Breast epithelium (tissue), 4 donors: ENCODE data around the gene HMGCR. TPM values are rescaled to one million over a fixed set of nuclear protein-coding genes. Genes with fewer than 3 reads are reported as not detected.

Experiments used
- DNase-seq, 2 donors: peaks; one replicate each; pipeline ENCODE4 v3.0.0-alpha.2; 2019; ENCODE audit warnings: low spot score in 2 of 2
- H3K27ac ChIP-seq, 2 donors: fragments of 200-600 bp; sonication (generic) in 1 of 2; one replicate each; pipeline ENCODE4 v1.5.1; 2016 to 2019; ENCODE audit warnings: mild to moderate bottlenecking in 1 of 2
- H3K27me3 ChIP-seq, 2 donors: fragments of 200-600 bp; sonication (generic) in 1 of 2; one replicate each; pipeline versions ENCODE4 v1.5.1 to v1.6.0; 2017 to 2019; ENCODE audit warnings: control low read depth in 1 of 2, mild to moderate bottlenecking in 1 of 2
- H3K36me3 ChIP-seq: fragments of 200-600 bp; one replicate; pipeline ENCODE4 v1.5.1; 2019
- H3K4me1 ChIP-seq, 2 donors: fragments of 200-600 bp; sonication (generic); one replicate each; pipeline ENCODE4 v1.5.1; 2016 to 2019; ENCODE audit warnings: control low read depth in 1 of 2
- H3K4me3 ChIP-seq, 3 donors: fragments of 200-600 bp; sonication (generic); 1 replicate in 2 of 3; 2 replicates in 1 of 3; pipeline ENCODE4 v1.5.1; 2016 to 2019; ENCODE audit warnings: mild to moderate bottlenecking in 3 of 3, moderate library complexity in 2 of 3
- H3K9me3 ChIP-seq, 2 donors: fragments of 200-600 bp; sonication (generic) in 1 of 2; one replicate each; pipeline ENCODE4 v1.5.1; 2016 to 2019; ENCODE audit warnings: control low read depth in 1 of 2
- POLR2A ChIP-seq: fragments of 450-650 bp; IDR thresholded peaks from one replicate; pipeline ENCODE4 v1.6.1; 2016; ENCODE audit warnings: antibody characterized with exemption, mild to moderate bottlenecking, moderate library complexity
- POLR2AphosphoS5 ChIP-seq, 3 donors: sonication (generic); formaldehyde crosslinking; IDR thresholded peaks; one replicate each; pipeline ENCODE4 v1.6.1; 2017; ENCODE audit warnings: antibody characterized with exemption in 3 of 3
- intact Hi-C: fragments of 100-400 bp; cut with DNase I; formaldehyde crosslinking; loops from one replicate; pipeline ENCODE4 v1.15.1; 2023; ENCODE audit warnings: low total_unique reads
- total RNA-seq, 3 donors: library from RNA; depleted of rRNA; stranded (reverse); fragments of >200 nt; gene quantifications; one replicate each; pipeline ENCODE4 v1.1.0, GENCODE V29; 2016
- TF ChIP-seq, protein P1 (sequence below), 3 donors: fragments of 450-650 bp; IDR thresholded peaks; one replicate each; pipeline ENCODE4 v1.5.1; 2016 to 2017; ENCODE audit warnings: antibody characterized with exemption in 3 of 3, mild to moderate bottlenecking in 3 of 3, moderate library complexity in 3 of 3

The HMGCR gene
- total RNA-seq, 3 donors from 2014 or later, result 12.8 to 34.0 (median 16.5) TPM

DNA sequence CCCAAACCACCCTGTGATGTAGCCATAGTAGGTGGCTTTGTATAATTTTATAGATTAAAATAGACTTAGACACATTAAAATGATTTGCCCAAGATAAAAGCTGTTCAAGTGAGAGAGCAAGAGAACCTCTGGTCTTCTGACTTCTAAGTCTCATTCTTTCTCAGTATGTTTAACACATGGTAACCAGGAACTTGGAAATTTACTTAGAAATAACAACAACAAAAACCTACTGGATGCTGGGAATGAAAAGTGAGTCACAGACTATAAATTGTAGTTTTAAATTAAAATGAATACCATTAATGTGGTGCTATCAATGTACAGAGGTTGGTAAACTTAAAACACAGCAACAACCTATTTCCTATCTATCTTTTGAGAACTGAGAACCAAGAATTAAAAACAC, 30.4 kb downstream of the HMGCR start:
- Histone ChIP-seq H3K4me1 (no peaks in the 10 kb centered on the region), H3K36me3 (no peaks in the 10 kb centered on the region), H3K4me3 (no peak overlapping the region), H3K27ac (no peak overlapping the region), H3K9me3 (no peaks in the 10 kb centered on the region), H3K27me3 (no peaks in the 10 kb centered on the region)
- intact Hi-C loops, result no loop called here
- TF ChIP-seq POLR2A, result no peak
- TF ChIP-seq, protein P1, sequence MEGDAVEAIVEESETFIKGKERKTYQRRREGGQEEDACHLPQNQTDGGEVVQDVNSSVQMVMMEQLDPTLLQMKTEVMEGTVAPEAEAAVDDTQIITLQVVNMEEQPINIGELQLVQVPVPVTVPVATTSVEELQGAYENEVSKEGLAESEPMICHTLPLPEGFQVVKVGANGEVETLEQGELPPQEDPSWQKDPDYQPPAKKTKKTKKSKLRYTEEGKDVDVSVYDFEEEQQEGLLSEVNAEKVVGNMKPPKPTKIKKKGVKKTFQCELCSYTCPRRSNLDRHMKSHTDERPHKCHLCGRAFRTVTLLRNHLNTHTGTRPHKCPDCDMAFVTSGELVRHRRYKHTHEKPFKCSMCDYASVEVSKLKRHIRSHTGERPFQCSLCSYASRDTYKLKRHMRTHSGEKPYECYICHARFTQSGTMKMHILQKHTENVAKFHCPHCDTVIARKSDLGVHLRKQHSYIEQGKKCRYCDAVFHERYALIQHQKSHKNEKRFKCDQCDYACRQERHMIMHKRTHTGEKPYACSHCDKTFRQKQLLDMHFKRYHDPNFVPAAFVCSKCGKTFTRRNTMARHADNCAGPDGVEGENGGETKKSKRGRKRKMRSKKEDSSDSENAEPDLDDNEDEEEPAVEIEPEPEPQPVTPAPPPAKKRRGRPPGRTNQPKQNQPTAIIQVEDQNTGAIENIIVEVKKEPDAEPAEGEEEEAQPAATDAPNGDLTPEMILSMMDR (IDR thresholded peaks at IDR 0.05), result no peak
- TF ChIP-seq POLR2AphosphoS5 (IDR thresholded peaks at IDR 0.05), result no peak
- DNase-seq, result no peak

DNA sequence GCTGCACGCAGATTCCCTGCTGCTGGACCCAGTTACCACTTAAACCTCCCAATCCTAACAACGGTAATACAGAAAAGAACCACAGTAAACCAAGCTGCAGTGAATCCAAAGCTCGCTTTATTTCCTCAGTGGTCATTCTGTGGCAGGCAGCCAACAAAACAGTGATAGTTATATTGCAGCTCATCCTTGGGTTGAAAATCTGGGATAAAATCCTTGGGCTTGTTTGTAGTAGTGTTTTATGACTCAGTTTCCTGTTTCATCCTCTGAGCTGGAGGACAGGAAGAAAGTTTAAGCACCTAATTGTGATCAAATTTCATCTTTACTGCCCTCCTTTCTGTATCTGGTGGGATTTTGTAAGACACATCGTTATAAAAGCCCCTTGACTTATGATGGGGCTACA, 31.4 kb downstream of the HMGCR start:
- TF ChIP-seq POLR2A (no peak), POLR2AphosphoS5 (IDR thresholded peaks at IDR 0.05) (no peak)
- TF ChIP-seq, protein P1 (IDR thresholded peaks at IDR 0.05), result no peak
- intact Hi-C loops, result no loop called here
- no peak overlapping the region for H3K27ac ChIP-seq
- no peak for DNase-seq
- H3K4me1 ChIP-seq, result no peaks in the 10 kb centered on the region
- no peaks in the 10 kb centered on the region for H3K36me3 ChIP-seq
- H3K4me3 ChIP-seq, result no peak overlapping the region
- H3K27me3 ChIP-seq, result no peaks in the 10 kb centered on the region
- H3K9me3 ChIP-seq, result no peaks in the 10 kb centered on the region

DNA sequence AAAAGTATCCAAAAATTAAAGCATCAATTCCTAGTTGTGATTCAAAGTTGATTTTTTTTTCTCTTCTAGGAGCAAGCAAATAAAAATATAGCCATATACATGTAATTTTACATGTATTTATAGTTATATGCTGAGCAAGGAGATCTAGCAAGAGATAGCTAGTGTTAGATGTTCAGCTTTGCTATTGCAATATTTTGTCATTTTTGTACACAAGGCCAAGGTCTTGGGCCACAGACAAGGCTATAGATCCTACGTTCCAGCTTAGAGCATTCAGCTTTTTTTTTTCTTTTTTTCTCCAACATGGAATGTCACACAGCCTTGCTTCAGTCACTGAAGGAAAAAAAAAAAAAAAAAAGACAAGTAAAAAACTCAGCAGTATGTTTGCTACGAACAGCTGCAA, 36.8 kb downstream of the HMGCR start:
- no peaks in the 10 kb centered on the region for H3K9me3 ChIP-seq
- no peak overlapping the region for H3K27ac ChIP-seq
- DNase-seq, result no peak
- TF ChIP-seq POLR2AphosphoS5 (IDR thresholded peaks at IDR 0.05), result no peak
- TF ChIP-seq, protein P1 (IDR thresholded peaks at IDR 0.05), result no peak
- no peak overlapping the region for H3K4me3 ChIP-seq
- H3K36me3 ChIP-seq, result no peaks in the 10 kb centered on the region
- H3K27me3 ChIP-seq, result no peaks in the 10 kb centered on the region
- H3K4me1 ChIP-seq, result no peaks in the 10 kb centered on the region
- intact Hi-C loops, result no loop called here

DNA sequence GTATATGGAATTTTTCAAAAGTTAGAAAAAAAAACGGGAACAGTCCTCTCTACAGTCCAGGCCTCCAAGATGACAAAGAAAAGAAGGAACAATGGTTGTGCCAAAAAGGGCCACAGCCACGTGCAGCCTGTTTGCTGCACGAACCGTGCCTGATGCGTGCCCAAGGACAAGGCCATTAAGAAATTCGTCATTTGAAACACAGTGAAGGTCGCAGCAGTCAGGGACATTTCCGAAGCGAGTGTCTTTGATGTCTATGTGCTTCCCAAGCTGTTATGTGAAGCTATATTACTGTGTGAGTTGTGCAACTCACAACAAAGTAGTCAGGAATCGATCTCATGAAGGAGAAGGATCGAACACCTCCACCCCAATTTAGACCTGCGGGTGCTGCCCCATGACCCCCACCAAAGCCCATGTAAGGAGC, 37.4 kb downstream of the HMGCR start:
- TF ChIP-seq POLR2AphosphoS5 (IDR thresholded peaks at IDR 0.05), result no peak
- TF ChIP-seq, protein P1 (IDR thresholded peaks at IDR 0.05), result no peak
- no peak for TF ChIP-seq POLR2A
- Histone ChIP-seq H3K4me1 (no peaks in the 10 kb centered on the region), H3K27me3 (no peaks in the 10 kb centered on the region), H3K36me3 (no peaks in the 10 kb centered on the region), H3K4me3 (no peak overlapping the region), H3K27ac (no peak overlapping the region), H3K9me3 (no peaks in the 10 kb centered on the region)
- intact Hi-C loops, result no loop called here
- DNase-seq, result no peak

DNA sequence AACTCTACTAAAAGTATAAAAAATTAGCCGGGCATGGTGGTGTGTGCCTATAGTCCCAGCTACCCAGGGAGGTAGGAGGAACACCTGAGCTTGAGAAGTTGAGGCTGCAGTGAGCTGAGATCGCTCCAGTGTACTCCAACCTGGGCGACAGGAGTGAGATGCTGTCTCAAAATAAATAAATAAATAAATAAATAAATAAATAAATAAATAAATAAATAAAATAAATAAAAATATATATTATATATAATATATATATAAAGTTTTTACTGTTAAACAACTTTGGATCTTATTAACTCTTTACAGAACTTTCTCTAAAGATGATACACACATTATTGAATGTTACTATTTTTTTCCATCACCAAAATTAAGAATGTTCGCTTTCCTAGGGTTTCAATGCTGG, 38.4 kb downstream of the HMGCR start:
- H3K9me3 ChIP-seq, result no peaks in the 10 kb centered on the region
- intact Hi-C loops, result no loop called here
- TF ChIP-seq POLR2A (no peak), POLR2AphosphoS5 (IDR thresholded peaks at IDR 0.05) (no peak)
- TF ChIP-seq, protein P1 (IDR thresholded peaks at IDR 0.05), result no peak
- H3K27me3 ChIP-seq, result no peaks in the 10 kb centered on the region
- H3K4me3 ChIP-seq, result no peak overlapping the region
- no peaks in the 10 kb centered on the region for H3K36me3 ChIP-seq
- DNase-seq, result no peak
- H3K27ac ChIP-seq, result no peak overlapping the region
- H3K4me1 ChIP-seq, result no peaks in the 10 kb centered on the region
